ENCODE measurements around the gene TAF10. TPM values are rescaled to one million over a fixed set of nuclear protein-coding genes. Genes with fewer than 3 reads are reported as not detected.

Gene TAF10
- total and polyA plus RNA-seq, 2 of the 13 experiments (the other 11 are each of a cell fraction or from before 2014, with no cell fraction given): 71.3 to 134 TPM

DNA sequence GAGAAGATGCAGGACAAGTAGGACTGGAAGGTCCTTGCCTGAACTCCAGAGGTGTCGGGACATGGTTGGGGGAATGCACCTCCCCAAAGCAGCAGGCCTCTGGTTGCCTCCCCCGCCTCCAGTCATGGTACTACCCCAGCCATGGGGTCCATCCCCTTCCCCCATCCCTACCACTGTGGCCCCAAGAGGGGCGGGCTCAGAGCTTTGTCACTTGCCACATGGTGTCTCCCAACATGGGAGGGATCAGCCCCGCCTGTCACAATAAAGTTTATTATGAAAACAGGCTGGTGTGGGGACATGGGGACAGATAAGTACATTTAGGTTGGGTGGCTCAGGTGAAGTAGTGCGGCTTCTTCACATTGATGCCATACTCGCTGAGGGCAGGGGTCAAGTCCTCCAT is 1.4 kb downstream of the TAF10 start:
- CTCF ChIA-PET (ENCODE audit: low intra/inter-chr PET ratio, low total read pairs): no interaction called here
- in situ Hi-C loops (cut with HindIII; ENCODE audit: extremely low pct_ligation_motif_present, low pct_unique_long_range_greater_than_20kb): no loop called here
- POLR2A ChIA-PET: interaction anchor here (2.1 kb wide), 1 partner anchor 8 kb away, joined by 6 read pairs; the partner anchor contains the start of gene TPP1
- Histone ChIP-seq H2AFZ (ENCODE audit: low read length) (no peak overlapping the region), H3K36me3 (replicated peaks in 1 of 2; ENCODE audit: control insufficient read depth in 1 of 2, insufficient read depth in 2 of 2, low read length in 2 of 2) (peaks cover 21 to 47% of the 10 kb centered on the region in 2 experiments), H3K27me3 (ENCODE audit: control insufficient read depth in 1 of 2, insufficient read depth in 2 of 2, low read length in 2 of 2) (no peaks in the 10 kb centered on the region), H4K20me1 (ENCODE audit: insufficient read depth, low read length) (no peaks in the 10 kb centered on the region), H3K9ac (ENCODE audit: insufficient read depth, low read depth, low read length) (no peak overlapping the region), H3K27ac (ENCODE audit: extremely low read length, insufficient read depth, low read length) (no peak overlapping the region), H3K79me2 (ENCODE audit: insufficient read depth, low read length) (peaks cover 22% of the 10 kb centered on the region), H3K9me3 (ENCODE audit: low read length) (no peaks in the 10 kb centered on the region), H3K4me1 (ENCODE audit: insufficient read depth, low read length) (peaks cover 52% of the 10 kb centered on the region), H3K4me3 (replicated peaks in 1 of 3; ENCODE audit: insufficient read depth in 1 of 3, low read depth in 2 of 3, low read length in 3 of 3) (no peak overlapping the region), H3K4me2 (ENCODE audit: low read depth, low read length) (peak overlapping the region; percentile 96)
- ATAC-seq (no peak), DNase-seq (ENCODE audit: low spot score) (no peak), FAIRE-seq (no peak)
- intact Hi-C loops (cut with micrococcal nuclease; ENCODE audit: unreplicated experiment): loop anchor here (5.0 kb wide), 1 partner anchor 128 kb away; the partner anchor contains the start of genes ARFIP2 and TIMM10B
- WGBS (ENCODE audit: low lambda C conversion rate): 91% methylated on average over 3 of the region's 6 CpGs
- TSS peak; percentile 44 for BruUV-seq (replicated peaks)
- TF ChIP-seq ERF (CRISPR knock-in tag; IDR thresholded peaks at IDR 0.05) (no peak), PHF20 (CRISPR knock-in tag; IDR thresholded peaks at IDR 0.05) (no peak), DMAP1 (CRISPR knock-in tag; IDR thresholded peaks at IDR 0.05) (no peak), ZNF569 (CRISPR knock-in tag; IDR thresholded peaks at IDR 0.05; ENCODE audit: borderline replicate concordance) (no peak), NR2C2 (CRISPR knock-in tag; IDR thresholded peaks at IDR 0.05; ENCODE audit: borderline replicate concordance) (no peak), HDAC2 (CRISPR knock-in tag; IDR thresholded peaks at IDR 0.05) (no peak), PRMT3 (CRISPR knock-in tag; IDR thresholded peaks at IDR 0.05; ENCODE audit: borderline replicate concordance, low read depth) (no peak), TRIM24 (CRISPR knock-in tag; IDR thresholded peaks at IDR 0.05) (no peak), IKZF4 (CRISPR knock-in tag; IDR thresholded peaks at IDR 0.05; ENCODE audit: borderline replicate concordance, low read depth, not compliant biosample characterization) (no peak), ZNF282 (IDR thresholded peaks at IDR 0.05; ENCODE audit: partially characterized antibody) (no peak), ZNF260 (CRISPR knock-in tag; IDR thresholded peaks at IDR 0.05; ENCODE audit: borderline replicate concordance, low read depth) (no peak), SKI (IDR thresholded peaks at IDR 0.05; ENCODE audit: partially characterized antibody) (no peak), RCOR2 (CRISPR knock-in tag; IDR thresholded peaks at IDR 0.05) (no peak), SRY (CRISPR knock-in tag; IDR thresholded peaks at IDR 0.05) (no peak), ZNF205 (CRISPR knock-in tag; IDR thresholded peaks at IDR 0.05) (no peak)
- TF ChIP-seq, protein P1, sequence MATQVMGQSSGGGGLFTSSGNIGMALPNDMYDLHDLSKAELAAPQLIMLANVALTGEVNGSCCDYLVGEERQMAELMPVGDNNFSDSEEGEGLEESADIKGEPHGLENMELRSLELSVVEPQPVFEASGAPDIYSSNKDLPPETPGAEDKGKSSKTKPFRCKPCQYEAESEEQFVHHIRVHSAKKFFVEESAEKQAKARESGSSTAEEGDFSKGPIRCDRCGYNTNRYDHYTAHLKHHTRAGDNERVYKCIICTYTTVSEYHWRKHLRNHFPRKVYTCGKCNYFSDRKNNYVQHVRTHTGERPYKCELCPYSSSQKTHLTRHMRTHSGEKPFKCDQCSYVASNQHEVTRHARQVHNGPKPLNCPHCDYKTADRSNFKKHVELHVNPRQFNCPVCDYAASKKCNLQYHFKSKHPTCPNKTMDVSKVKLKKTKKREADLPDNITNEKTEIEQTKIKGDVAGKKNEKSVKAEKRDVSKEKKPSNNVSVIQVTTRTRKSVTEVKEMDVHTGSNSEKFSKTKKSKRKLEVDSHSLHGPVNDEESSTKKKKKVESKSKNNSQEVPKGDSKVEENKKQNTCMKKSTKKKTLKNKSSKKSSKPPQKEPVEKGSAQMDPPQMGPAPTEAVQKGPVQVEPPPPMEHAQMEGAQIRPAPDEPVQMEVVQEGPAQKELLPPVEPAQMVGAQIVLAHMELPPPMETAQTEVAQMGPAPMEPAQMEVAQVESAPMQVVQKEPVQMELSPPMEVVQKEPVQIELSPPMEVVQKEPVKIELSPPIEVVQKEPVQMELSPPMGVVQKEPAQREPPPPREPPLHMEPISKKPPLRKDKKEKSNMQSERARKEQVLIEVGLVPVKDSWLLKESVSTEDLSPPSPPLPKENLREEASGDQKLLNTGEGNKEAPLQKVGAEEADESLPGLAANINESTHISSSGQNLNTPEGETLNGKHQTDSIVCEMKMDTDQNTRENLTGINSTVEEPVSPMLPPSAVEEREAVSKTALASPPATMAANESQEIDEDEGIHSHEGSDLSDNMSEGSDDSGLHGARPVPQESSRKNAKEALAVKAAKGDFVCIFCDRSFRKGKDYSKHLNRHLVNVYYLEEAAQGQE (IDR thresholded peaks at IDR 0.05; ENCODE audit: borderline replicate concordance in 1 of 2, low read depth in 1 of 2, low read length in 2 of 2): no peak
- TF ChIP-seq, protein P2, sequence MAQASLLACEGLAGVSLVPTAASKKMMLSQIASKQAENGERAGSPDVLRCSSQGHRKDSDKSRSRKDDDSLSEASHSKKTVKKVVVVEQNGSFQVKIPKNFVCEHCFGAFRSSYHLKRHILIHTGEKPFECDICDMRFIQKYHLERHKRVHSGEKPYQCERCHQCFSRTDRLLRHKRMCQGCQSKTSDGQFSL (CRISPR knock-in tag; IDR thresholded peaks at IDR 0.05): no peak
- TF ChIP-seq, protein P3, sequence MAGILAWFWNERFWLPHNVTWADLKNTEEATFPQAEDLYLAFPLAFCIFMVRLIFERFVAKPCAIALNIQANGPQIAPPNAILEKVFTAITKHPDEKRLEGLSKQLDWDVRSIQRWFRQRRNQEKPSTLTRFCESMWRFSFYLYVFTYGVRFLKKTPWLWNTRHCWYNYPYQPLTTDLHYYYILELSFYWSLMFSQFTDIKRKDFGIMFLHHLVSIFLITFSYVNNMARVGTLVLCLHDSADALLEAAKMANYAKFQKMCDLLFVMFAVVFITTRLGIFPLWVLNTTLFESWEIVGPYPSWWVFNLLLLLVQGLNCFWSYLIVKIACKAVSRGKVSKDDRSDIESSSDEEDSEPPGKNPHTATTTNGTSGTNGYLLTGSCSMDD (CRISPR knock-in tag; IDR thresholded peaks at IDR 0.05): no peak
- TF ChIP-seq, protein P4, sequence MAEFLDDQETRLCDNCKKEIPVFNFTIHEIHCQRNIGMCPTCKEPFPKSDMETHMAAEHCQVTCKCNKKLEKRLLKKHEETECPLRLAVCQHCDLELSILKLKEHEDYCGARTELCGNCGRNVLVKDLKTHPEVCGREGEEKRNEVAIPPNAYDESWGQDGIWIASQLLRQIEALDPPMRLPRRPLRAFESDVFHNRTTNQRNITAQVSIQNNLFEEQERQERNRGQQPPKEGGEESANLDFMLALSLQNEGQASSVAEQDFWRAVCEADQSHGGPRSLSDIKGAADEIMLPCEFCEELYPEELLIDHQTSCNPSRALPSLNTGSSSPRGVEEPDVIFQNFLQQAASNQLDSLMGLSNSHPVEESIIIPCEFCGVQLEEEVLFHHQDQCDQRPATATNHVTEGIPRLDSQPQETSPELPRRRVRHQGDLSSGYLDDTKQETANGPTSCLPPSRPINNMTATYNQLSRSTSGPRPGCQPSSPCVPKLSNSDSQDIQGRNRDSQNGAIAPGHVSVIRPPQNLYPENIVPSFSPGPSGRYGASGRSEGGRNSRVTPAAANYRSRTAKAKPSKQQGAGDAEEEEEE (CRISPR knock-in tag; IDR thresholded peaks at IDR 0.05; ENCODE audit: borderline replicate concordance): no peak

All from HepG2 (cell line).